Fibroblast of lung (primary cell): ENCODE results near the gene CYTH2. TPM values are rescaled to one million over a fixed set of nuclear protein-coding genes. Genes with fewer than 3 reads are reported as not detected.

Experiments used
- DNase-seq, 2 donors: peaks; one replicate each; pipeline versions ENCODE4 v3.0.0 to v3.0.0-alpha.2; 2010; ENCODE audit warnings: low read depth in 2 of 2
- H2AFZ ChIP-seq: 2 replicates; pipeline ENCODE4 v1.5.1; 2012; ENCODE audit warnings: low read length, control low read depth, inconsistent platforms
- H3K27ac ChIP-seq: 2 replicates; pipeline ENCODE4 v1.5.1; 2011; ENCODE audit warnings: low read length, control low read depth; ENCODE audit not compliant: insufficient read depth
- H3K27me3 ChIP-seq: 2 replicates; pipeline ENCODE4 v1.5.1; 2011; ENCODE audit warnings: mild to moderate bottlenecking, low read length; ENCODE audit not compliant: control insufficient read depth, insufficient read depth
- H3K36me3 ChIP-seq: 2 replicates; pipeline ENCODE4 v1.5.1; 2011; ENCODE audit warnings: low read length; ENCODE audit not compliant: control insufficient read depth, insufficient read depth
- H3K4me1 ChIP-seq: 2 replicates; pipeline ENCODE4 v1.5.1; 2011; ENCODE audit warnings: low read length; ENCODE audit not compliant: control insufficient read depth, insufficient read depth; ENCODE audit errors: extremely low read depth
- H3K4me2 ChIP-seq: 2 replicates; pipeline ENCODE4 v1.5.1; 2011; ENCODE audit warnings: low read length, control low read depth; ENCODE audit not compliant: insufficient read depth; ENCODE audit errors: extremely low read depth
- H3K4me3 ChIP-seq, 4 experiments: fragments of 200-600 bp in 1 of 4; sonication (generic) in 1 of 4; replicated peaks in 1 of 4; 2 replicates each; pipeline ENCODE4 v1.5.1; 2011 to 2016; ENCODE audit warnings: low read length in 4 of 4, low read depth in 3 of 4, mild to moderate bottlenecking in 3 of 4, control low read depth in 2 of 4, inconsistent platforms in 1 of 4, mixed read lengths in 1 of 4; ENCODE audit not compliant: insufficient read depth in 1 of 4; ENCODE audit errors: control extremely low read depth in 1 of 4
- H3K79me2 ChIP-seq: 2 replicates; pipeline ENCODE4 v1.5.1; 2012; ENCODE audit warnings: mild to moderate bottlenecking, low read length, inconsistent platforms; ENCODE audit not compliant: control insufficient read depth, insufficient read depth
- H3K9ac ChIP-seq: 2 replicates; pipeline ENCODE4 v1.5.1; 2011; ENCODE audit warnings: mild to moderate bottlenecking, low read length, control low read depth; ENCODE audit not compliant: insufficient read depth
- H3K9me3 ChIP-seq: 2 replicates; pipeline ENCODE4 v1.5.1; 2012; ENCODE audit warnings: low read depth, low read length; ENCODE audit not compliant: control insufficient read depth, insufficient read depth
- H4K20me1 ChIP-seq: 2 replicates; pipeline ENCODE4 v1.5.1; 2011; ENCODE audit warnings: low read length; ENCODE audit not compliant: control insufficient read depth, insufficient read depth; ENCODE audit errors: extremely low read depth
- EZH2 ChIP-seq: IDR thresholded peaks from 2 replicates; pipeline ENCODE4 v1.5.1; 2012; ENCODE audit warnings: low read length, control low read depth, mild to moderate bottlenecking; ENCODE audit errors: missing control alignments
- polyA plus RNA-seq, 2 donors: library from polyadenylated mRNA; depleted of rRNA in 1 of 2; stranded (reverse) in 1 of 2; unstranded in 1 of 2; fragments of >200 nt; gene quantifications; 2 replicates each; pipeline ENCODE4 v1.2.1, GENCODE V29; 2011 to 2012; ENCODE audit warnings: missing spikeins in 1 of 2
- total RNA-seq: library from RNA; depleted of rRNA; stranded (reverse); fragments of >200 nt; gene quantifications from 2 replicates; pipeline ENCODE4 v1.2.1, GENCODE V29; 2014
- TF ChIP-seq, protein P1 (sequence below), 2 donors: IDR thresholded peaks in 1 of 2; conservative IDR thresholded peaks in 1 of 2; 1 replicate in 1 of 2; 2 replicates in 1 of 2; pipeline ENCODE4 v1.5.1; 2011 to 2012; ENCODE audit warnings: low read length in 2 of 2, control low read depth in 1 of 2, inconsistent platforms in 1 of 2, low read depth in 1 of 2, mild to moderate bottlenecking in 1 of 2

CYTH2 gene
- total and polyA plus RNA-seq, 2 donors (not counting 1 experiment from before 2014, with no cell fraction given): 18.6 to 25.8 TPM

DNA sequence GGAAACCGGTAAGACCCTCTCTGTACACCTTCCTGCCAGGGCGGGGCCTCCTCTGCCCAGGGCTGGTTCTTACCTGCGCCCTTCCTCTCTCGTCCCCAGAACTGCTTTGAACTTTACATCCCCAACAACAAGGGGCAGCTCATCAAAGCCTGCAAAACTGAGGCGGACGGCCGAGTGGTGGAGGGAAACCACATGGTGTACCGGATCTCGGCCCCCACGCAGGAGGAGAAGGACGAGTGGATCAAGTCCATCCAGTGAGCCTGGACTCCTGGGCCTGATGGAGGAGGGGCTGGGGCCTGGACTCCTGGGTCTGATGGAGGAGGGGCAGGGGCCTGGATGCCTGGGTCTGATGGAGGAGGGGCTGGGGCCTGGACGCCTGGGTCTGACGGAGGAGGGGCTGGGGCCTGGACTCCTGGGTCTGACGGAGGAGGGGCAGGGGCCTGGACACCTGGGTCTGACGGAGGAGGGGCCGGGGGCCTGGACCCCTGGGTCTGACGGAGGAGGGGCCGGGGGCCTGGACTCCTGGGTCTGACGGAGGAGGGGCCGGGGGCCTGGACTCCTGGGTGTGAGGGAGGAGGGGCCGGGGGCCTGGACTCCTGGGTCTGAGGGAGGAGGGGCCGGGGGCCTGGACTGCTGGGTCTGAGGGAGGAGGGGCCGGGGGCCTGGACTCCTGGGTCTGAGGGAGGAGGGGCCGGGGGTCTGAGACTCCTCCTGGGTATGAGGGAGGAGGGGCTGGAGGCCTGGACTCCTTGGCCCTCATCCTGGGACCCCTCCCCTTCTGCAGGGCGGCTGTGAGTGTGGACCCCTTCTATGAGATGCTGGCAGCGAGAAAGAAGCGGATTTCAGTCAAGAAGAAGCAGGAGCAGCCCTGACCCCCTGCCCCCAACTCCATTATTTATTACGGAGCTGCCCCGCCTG, 9.4 kb downstream of the CYTH2 start:
- no peaks in the 10 kb centered on the region for H3K27me3 ChIP-seq
- H3K9me3 ChIP-seq: no peaks in the 10 kb centered on the region
- no peak overlapping the region for H3K4me3 ChIP-seq
- DNase-seq: no peak
- no peak overlapping the region for H2AFZ ChIP-seq
- H3K9ac ChIP-seq: no peak overlapping the region
- H3K36me3 ChIP-seq: peaks cover 14% of the 10 kb centered on the region
- H3K4me1 ChIP-seq: peaks cover 24% of the 10 kb centered on the region
- H3K79me2 ChIP-seq: no peaks in the 10 kb centered on the region
- H4K20me1 ChIP-seq: no peaks in the 10 kb centered on the region
- H3K4me2 ChIP-seq: no peak overlapping the region
- no peak for TF ChIP-seq EZH2
- TF ChIP-seq, protein P1, sequence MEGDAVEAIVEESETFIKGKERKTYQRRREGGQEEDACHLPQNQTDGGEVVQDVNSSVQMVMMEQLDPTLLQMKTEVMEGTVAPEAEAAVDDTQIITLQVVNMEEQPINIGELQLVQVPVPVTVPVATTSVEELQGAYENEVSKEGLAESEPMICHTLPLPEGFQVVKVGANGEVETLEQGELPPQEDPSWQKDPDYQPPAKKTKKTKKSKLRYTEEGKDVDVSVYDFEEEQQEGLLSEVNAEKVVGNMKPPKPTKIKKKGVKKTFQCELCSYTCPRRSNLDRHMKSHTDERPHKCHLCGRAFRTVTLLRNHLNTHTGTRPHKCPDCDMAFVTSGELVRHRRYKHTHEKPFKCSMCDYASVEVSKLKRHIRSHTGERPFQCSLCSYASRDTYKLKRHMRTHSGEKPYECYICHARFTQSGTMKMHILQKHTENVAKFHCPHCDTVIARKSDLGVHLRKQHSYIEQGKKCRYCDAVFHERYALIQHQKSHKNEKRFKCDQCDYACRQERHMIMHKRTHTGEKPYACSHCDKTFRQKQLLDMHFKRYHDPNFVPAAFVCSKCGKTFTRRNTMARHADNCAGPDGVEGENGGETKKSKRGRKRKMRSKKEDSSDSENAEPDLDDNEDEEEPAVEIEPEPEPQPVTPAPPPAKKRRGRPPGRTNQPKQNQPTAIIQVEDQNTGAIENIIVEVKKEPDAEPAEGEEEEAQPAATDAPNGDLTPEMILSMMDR (conservative IDR thresholded peaks at IDR 0.05 in 1 of 2, IDR thresholded peaks at IDR 0.05 in 1 of 2; ENCODE audit: low read depth in 1 of 2, low read length in 2 of 2): no peak
- no peak overlapping the region for H3K27ac ChIP-seq

GRCh38 chr19:48479686-48480085, 10.5 kb downstream of the CYTH2 start:
- Histone ChIP-seq H2AFZ (no peak overlapping the region), H3K27ac (no peak overlapping the region), H3K4me3 (no peak overlapping the region), H3K79me2 (no peaks in the 10 kb centered on the region), H3K4me1 (peaks cover 24% of the 10 kb centered on the region), H4K20me1 (no peaks in the 10 kb centered on the region), H3K4me2 (peak overlapping the region; percentile 44), H3K36me3 (peaks cover 7% of the 10 kb centered on the region), H3K27me3 (no peaks in the 10 kb centered on the region), H3K9ac (no peak overlapping the region), H3K9me3 (no peaks in the 10 kb centered on the region)
- TF ChIP-seq EZH2: no peak
- TF ChIP-seq, protein P1 (conservative IDR thresholded peaks at IDR 0.05 in 1 of 2, IDR thresholded peaks at IDR 0.05 in 1 of 2; ENCODE audit: low read depth in 1 of 2, low read length in 2 of 2): no peak
- no peak for DNase-seq

DNA sequence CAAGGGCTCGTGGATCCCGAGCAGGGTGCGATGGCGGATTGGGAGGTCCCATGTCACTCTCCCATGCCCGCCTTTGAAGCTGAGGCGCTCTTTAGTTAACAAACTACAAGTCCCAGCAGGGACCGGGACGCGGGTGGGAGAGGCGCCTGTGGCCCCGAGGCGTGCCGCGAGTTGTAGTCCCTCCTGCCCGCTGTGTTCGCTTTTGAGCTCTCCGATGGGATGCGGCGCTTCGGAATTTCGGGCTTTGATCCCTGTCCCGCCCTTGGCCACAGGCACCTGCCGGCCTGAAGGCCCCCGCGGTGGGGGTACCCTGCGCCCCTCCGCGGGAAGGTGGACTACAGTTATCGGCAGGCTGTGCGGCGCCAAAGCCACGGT, 11.0 kb downstream of the CYTH2 start:
- no peak for TF ChIP-seq EZH2
- TF ChIP-seq, protein P1 (conservative IDR thresholded peaks at IDR 0.05 in 1 of 2, IDR thresholded peaks at IDR 0.05 in 1 of 2; ENCODE audit: low read depth in 1 of 2, low read length in 2 of 2): no peak
- Histone ChIP-seq H3K4me1 (peaks cover 24% of the 10 kb centered on the region), H2AFZ (no peak overlapping the region), H3K27ac (peak overlapping the region; percentile 50), H3K9ac (peak overlapping the region; percentile 43), H3K27me3 (no peaks in the 10 kb centered on the region), H3K36me3 (peaks cover 6% of the 10 kb centered on the region), H4K20me1 (no peaks in the 10 kb centered on the region), H3K79me2 (no peaks in the 10 kb centered on the region), H3K4me2 (peak overlapping the region; percentile 44), H3K4me3 (peak overlapping the region in 3 of 4 experiments; percentile 11 to 51 (median 32)), H3K9me3 (no peaks in the 10 kb centered on the region)
- DNase-seq: peak in 1 of 2 donors; percentile 29
